Skeletal muscle cell (primary cell): ENCODE measurements around the gene OAS3.
A peak's percentile ranks its signal among the peaks of the same experiment; 100 is the strongest.
"Not testable (repeated sequence)": the region's sequence is repeated elsewhere in the genome, so short reads cannot be mapped to it uniquely, and the experiment has no call there.

Experiments
- DNase-seq: peaks from one replicate; pipeline ENCODE4 v3.0.0-alpha.2; 2010; ENCODE audit warnings: low read depth
- H3K4me3 ChIP-seq: 2 replicates; pipeline ENCODE4 v1.5.1; 2011; ENCODE audit warnings: low read depth, mild to moderate bottlenecking, control low read depth, low read length, moderate library complexity

The OAS3 gene

GRCh38 chr12:112977641-112978040 lies 39.4 kb downstream of the OAS3 start:
- no peak for DNase-seq
- no peak overlapping the region for H3K4me3 ChIP-seq

DNA sequence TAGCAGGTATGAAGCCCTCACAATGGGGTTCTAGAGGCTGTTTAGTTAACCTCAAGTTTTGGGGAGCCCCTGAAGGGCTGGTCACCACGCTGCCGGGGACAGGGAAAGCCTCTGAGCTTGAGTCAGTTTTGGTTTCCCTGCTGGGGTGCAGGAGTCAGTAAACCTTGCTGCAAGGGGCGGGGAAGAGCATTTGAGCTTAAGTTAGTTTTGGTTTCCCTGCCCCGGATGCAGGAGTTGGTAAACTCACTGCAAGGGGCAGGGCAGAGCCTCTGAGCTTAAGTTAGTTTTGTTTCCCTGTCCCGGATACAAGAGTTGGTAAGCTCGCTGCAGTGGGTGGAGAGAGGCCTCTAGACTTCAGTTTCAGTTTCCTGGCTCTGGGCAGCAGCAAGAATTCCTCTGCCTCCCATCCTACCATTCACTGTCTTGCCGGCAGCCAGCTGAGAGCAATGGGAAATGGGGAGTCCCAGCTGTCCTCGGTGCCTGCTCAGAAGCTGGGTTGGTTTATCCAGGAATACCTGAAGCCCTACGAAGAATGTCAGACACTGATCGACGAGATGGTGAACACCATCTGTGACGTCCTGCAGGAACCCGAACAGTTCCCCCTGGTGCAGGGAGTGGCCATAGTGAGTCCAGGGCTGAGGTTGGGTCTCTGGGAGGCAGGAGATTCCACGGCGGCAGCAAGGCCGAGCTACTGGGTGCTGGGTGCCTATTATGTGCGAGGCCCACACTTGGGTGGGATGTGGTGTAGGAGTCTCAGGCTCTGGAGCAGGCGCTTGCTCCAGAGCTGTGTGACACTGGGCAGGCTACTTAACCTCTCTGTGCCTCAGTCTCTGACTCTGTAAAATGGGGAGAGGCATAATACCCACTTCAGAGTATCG lies 40.1 kb downstream of the OAS3 start, which contains the start of gene OAS2:
Gene OAS2, plus strand, starts transcription at position 357 of the 878 bp plus-strand sequence. Its CDS starts 90 bp downstream, at position 447.
- DNase-seq = no peak
- H3K4me3 ChIP-seq = peak within 1 kb of the TSS; percentile 5

- no peak for DNase-seq
- H3K4me3 ChIP-seq = no peak overlapping the region
Observed at GRCh38 chr12:112979041-112979680, 40.9 kb downstream of the OAS3 start.

- H3K4me3 ChIP-seq = no peak overlapping the region
- no peak for DNase-seq
Observed at GRCh38 chr12:112980491-112981158, 42.4 kb downstream of the OAS3 start.

DNA sequence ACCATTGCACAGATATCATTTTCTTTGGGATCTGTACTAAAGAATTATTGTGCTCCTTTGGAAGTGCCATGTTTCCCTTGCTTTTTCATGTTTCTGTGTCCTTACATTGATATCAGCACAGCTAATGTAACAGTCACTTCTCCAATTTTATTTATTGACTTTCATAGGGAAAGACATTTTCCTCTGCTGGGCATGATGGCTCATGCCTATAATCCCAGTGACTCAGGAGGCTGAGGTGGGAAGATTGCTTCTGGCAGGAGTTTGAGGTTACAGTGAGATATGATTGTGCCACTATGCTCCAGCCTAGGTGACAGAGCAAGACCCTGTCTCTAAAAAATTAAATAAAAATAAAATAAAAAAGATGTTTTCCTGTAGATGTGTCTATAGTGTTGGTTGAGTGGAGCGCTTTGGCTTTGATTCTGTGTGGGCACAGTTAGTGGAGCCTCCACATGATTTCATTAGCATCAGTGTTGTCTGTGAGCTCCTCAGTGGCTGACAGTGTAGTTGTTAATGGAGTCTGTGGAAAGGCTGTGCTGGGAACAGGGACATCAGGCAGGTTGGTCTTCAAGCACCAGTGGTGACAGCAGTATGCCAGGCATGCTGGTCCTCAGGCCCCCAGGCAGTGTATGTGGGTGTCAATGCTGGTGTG lies 47.5 kb downstream of the OAS3 start:
- DNase-seq = no peak
- no peak overlapping the region for H3K4me3 ChIP-seq

- H3K4me3 ChIP-seq = no peak overlapping the region
- DNase-seq = no peak
Observed at GRCh38 chr12:112986291-112986800, 48.1 kb downstream of the OAS3 start.

- DNase-seq = no peak
- H3K4me3 ChIP-seq = no peak overlapping the region
Observed at GRCh38 chr12:112987561-112987960, 49.3 kb downstream of the OAS3 start.

DNA sequence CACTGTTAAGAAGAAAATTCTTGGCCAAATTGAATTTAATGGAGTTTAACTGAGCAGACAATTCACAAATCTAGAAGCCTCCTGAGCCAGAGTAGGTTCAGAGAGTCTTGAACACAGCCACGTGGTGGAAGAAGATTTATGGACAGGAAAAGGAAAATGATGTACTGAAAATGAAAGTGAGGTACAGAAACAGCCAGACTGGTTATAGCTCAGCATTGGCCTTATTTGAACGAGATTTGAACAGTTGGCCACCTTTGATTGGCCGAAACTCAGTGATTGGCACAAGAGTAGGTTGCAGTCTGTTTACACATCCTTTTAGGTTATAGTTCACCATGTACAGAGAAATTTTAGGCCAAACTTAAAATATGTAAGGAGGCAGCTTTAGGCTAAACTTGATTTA lies 50.0 kb downstream of the OAS3 start:
- DNase-seq = no peak
- H3K4me3 ChIP-seq = no peak overlapping the region

DNA sequence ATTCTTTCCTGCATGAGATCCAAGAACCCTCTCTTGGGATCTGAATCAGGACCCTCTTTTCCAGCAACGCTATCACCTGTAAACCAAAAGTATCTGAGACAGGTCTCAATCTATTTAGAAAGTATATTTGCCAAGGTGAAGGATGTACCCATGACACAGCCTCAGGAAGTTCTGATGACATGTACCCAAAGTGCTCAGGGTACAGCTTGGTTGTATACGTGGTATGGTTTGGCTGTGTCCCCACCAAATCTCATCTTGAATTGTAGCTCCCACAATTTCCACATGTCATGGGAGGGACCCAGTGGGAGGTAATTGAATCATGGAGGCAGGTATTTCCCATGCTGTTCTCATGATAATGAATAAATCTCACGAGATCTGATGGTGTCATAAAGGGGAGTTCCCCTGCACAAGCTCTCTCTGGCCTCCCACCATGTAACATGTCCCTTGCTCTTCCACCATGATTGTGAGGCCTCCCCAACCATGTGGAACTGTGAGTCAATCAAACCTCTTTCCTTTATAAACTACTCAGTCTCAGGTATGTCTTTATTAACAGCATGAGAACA lies 50.6 kb downstream of the OAS3 start:
- not testable (repeated sequence) for H3K4me3 ChIP-seq, DNase-seq

- H3K4me3 ChIP-seq = no peak overlapping the region
- no peak for DNase-seq
Observed at GRCh38 chr12:112989806-112990205, 51.5 kb downstream of the OAS3 start.

GRCh38 chr12:112992541-112993398 lies 54.5 kb downstream of the OAS3 start:
- no peak overlapping the region for H3K4me3 ChIP-seq
- no peak for DNase-seq

DNA sequence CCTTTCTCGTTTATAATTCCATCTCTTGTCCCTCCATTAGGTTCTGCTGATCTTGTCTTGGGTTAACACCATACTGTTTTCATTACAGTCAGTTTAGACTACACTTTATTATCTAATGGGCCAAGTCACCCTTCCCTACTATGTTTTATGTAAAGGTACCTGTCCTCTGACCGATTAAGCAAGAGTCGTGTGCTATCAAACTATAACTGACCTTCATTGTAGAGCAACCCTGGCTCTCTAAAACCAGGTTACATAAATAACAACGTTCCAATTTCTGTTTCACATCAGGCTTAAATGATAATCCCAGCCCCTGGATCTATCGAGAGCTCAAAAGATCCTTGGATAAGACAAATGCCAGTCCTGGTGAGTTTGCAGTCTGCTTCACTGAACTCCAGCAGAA lies 56.7 kb downstream of the OAS3 start:
- no peak for DNase-seq
- H3K4me3 ChIP-seq = no peak overlapping the region

- DNase-seq = no peak
- H3K4me3 ChIP-seq = no peak overlapping the region
Observed at GRCh38 chr12:112996501-112996900, 58.2 kb downstream of the OAS3 start.

- H3K4me3 ChIP-seq = no peak overlapping the region
- no peak for DNase-seq
Observed at GRCh38 chr12:112997506-112997905, 59.2 kb downstream of the OAS3 start.

DNA sequence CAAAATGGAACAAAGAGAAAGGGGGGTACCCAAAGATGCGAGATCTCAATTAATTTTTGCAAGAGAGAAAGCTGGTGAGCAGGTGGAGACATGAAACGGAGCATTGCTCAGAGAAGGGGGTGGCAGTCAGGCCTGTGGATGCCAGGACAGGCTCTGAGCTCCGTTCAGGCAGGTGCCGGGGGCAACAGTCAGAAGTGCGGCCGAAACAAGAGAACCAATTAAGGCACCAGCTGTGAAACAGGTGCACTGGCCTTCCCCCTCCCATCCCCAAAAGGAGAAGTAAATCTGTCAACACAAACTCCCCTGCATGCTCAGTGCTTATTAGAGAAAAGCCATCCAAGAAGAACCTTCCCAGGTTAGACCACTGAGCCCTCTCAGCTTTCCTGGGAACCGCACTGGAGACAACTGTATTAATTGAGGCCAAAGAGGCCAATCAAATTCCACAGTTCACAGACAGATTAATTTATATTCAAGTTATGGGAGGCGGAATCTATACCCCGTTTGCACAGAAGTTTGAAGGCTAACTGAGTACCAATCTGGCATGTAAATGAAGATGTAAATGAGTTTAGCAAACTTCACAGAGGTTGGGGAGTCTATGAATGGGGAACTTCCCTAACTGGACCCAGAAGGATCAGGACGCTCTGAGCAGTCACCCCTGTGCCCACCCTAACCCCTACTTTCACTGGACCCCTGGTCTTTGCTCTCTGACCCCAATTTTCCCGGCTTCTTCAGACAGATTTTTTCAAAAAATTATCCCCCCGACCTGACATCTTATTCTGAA lies 60.9 kb downstream of the OAS3 start:
- DNase-seq = no peak
- no peak overlapping the region for H3K4me3 ChIP-seq

DNA sequence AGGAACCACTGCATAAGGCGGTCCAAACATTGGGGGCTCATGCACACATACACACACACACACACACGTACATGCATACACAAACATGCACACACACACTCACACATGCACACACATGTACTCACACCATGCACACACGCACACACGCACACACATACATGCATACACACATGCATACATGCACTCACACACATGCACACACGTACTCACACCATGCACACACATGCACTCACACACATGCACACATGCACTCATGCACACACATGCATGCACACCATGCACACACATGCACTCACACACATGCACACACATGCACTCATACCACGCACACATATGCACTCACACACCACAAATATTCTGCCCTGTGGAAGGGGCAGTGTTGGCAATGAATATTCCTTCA lies 62.2 kb downstream of the OAS3 start:
- no peak for DNase-seq

DNA sequence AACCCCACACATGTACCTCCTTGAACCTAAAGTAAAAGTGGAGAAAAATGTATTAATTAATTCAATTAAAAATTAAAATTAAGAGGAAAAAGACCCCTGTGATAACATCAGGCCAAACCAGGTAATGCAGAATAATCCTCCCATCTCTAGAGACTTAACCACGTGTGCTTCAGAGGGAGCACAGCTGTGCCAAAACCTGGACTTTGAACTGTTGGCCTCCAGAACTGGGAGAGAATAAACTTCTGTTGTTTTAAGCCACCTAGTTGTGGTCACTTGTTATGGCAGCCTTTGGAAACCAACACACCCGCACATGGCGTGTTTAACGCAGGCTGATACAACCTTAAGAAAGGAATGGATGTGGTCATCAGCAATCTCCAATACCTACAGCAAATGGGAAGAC lies 63.9 kb downstream of the OAS3 start:
- DNase-seq = no peak
- H3K4me3 ChIP-seq = no peak overlapping the region

More for the DNA sequence above, 62.2 kb downstream of the OAS3 start:
- H3K4me3 ChIP-seq = no peak overlapping the region

DNA sequence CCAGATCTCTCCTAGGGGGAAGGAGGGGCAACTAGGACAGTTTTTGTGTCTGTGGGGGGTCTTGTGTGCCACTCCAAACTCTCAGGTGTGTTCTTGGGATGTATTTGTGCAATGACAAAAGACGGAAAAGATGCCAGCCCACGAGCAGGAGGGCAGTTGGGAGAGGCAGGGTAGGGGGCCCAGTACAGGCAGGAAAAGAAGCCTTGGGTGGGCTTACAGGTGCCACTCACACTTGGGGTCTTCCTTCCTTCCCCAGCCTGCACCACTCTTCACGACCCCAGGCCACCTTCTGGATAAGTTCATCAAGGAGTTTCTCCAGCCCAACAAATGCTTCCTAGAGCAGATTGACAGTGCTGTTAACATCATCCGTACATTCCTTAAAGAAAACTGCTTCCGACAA lies 64.4 kb downstream of the OAS3 start:
- DNase-seq = no peak
- H3K4me3 ChIP-seq = no peak overlapping the region
